RKO (cell line): ENCODE results near the gene DCLK1.

ENCODE experiments used
- DNase-seq: peaks from one replicate; pipeline ENCODE4 v3.0.0-alpha.2; 2016; ENCODE audit warnings: low spot score

Gene DCLK1

DNA sequence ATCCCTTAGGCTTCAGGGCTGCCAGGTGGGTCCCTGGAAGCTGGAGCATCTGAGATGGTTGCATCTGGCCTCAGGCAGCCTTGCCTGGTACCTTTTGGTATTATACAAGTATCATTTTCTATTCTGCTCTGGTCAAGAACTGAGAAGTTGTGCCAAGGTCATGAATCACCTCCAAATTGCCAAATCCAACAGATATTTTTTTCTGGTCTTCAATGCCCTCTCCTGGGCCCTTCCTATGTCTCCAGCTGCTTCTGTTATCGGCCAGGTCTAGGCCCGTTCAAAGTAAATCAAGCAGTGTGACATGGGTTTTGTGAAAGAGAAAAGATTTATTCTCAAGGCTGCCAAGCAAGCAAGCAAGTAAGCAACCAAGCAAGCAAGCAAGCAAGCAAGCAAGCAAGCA lies 383.6 kb downstream of the DCLK1 start:
- DNase-seq, result no peak

GRCh38 chr13:35744566-35745178 lies 386.5 kb downstream of the DCLK1 start:
- DNase-seq, result no peak

DNA sequence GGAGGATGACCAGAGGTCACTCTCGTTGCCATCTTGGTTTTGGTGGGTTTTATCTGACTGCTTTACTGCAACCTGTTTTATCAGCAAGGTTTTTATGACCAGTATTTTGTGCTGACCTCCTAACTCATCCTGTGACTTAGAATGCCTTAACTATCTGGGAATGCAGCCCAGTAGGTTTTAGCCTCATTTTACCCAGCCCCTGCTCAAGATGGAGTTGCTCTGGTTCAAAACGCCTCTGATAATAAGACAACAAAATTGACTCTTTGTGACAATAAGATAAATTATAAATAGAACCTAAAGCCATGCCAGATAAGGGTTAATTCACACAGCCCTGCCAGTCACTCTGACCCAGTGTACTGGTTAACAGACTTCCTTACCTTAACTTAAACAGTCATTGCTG lies 387.0 kb downstream of the DCLK1 start:
- no peak for DNase-seq

- DNase-seq, result no peak
Measured at GRCh38 chr13:35743165-35743564, 388.0 kb downstream of the DCLK1 start.

- DNase-seq, result no peak
Measured at GRCh38 chr13:35741657-35742056, 389.5 kb downstream of the DCLK1 start.

GRCh38 chr13:35736876-35737275 lies 394.3 kb downstream of the DCLK1 start:
- no peak for DNase-seq

GRCh38 chr13:35733827-35734226 lies 397.4 kb downstream of the DCLK1 start:
- no peak for DNase-seq

GRCh38 chr13:35732565-35732964 lies 398.6 kb downstream of the DCLK1 start:
- no peak for DNase-seq

DNA sequence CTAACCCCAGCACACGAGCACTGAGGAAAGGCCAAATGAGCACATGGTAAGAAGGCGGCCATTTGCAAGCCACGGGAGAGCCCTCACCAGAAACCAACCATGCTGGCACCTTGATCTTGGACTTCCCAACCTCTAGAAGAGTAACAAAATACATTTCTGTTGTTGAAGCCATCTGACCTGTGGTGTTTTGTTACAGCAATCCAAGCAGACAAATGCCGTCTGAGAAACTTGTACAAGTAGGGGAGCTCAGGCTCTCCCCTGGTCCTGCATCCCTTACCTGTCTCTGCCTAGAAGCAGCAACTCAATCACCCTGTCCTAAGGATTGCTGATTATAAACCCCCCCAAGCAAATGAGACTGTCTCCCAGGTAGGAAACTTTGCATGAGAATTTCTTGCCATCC lies 399.7 kb downstream of the DCLK1 start:
- no peak for DNase-seq

- DNase-seq, result no peak
Measured at GRCh38 chr13:35729926-35730627, 401.1 kb downstream of the DCLK1 start.

- no peak for DNase-seq
Measured at GRCh38 chr13:35727881-35728280, 403.3 kb downstream of the DCLK1 start.

GRCh38 chr13:35724446-35724845 lies 406.7 kb downstream of the DCLK1 start:
- DNase-seq, result no peak

DNA sequence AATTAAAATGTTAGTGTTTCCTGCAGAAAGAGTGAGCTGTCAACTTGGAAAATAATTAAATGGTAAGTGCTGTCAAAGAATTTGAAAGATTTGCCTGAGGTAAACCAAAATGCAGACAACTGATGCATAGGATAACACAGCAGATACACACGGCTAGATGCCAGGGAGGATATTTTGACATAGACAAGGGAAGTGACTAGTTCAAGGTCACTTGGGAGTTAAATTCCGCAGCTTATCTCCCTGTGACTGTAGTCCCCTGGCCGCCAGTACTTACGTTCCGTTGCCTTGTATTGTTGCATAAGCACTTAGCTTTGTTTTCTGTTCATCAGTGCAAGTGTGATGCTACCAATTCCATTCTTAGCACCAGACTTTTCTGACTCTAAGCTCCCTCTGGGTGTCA lies 407.4 kb downstream of the DCLK1 start:
- no peak for DNase-seq

- DNase-seq, result no peak
Measured at GRCh38 chr13:35723053-35723461, 408.1 kb downstream of the DCLK1 start.

- no peak for DNase-seq
Measured at GRCh38 chr13:35722458-35723052, 408.6 kb downstream of the DCLK1 start.

DNA sequence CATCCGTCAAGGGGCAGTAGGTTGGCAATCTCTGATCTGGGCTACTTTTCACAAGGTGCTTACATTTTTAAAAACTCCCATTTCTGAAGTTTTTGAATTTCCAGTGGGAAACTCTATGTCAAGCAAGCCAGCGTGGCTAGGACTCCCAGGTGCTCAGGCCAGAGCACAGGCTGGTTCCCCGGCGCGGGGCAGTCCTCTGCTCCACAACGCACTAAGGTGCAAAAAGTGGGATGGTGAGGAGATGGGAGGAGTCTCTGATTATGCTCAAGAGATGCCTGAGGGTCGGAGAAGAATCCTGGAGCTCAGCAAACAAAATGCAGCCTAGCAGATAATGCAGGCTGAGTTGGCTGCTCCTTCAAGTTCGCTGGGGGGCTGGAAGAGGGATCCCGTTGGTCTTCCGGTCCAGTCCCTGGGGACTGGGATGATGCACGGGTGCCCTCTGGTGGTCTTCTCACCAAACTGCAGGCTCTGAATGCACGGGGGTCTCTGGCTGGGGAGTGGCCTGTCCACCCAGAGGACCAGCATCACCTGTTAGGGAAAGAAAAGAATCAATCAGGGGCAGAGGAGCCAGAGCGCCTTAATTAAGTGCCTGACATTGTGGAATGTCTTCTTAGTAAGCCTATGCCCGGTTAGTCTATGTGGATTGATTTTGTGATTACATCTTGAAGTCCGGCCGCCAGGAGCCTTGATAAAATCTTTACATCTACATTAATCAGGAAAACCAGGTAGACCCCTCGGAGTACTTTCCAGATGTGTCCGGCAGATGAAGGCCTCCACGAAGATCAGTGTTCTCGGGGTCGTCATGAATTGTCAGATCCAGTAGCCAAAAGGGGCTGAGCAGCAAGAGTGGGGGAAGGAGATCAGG lies 410.3 kb downstream of the DCLK1 start:
- DNase-seq, result peak; percentile 15

GRCh38 chr13:35720290-35720689 lies 410.9 kb downstream of the DCLK1 start:
- no peak for DNase-seq
